Tibial nerve (tissue), 4 donors: ENCODE results near the gene TMEM220. TPM values are rescaled to one million over a fixed set of nuclear protein-coding genes. Genes with fewer than 3 reads are reported as not detected.

Experiments used
- DNase-seq, 2 donors: peaks; one replicate each; pipeline ENCODE4 v3.0.0-alpha.2; 2019; ENCODE audit warnings: low spot score in 2 of 2
- H3K27ac ChIP-seq, 4 donors: fragments of 200-600 bp; sonication (generic) in 3 of 4; one replicate each; pipeline ENCODE4 v1.5.1; 2017 to 2019; ENCODE audit warnings: mild to moderate bottlenecking in 1 of 4
- H3K27me3 ChIP-seq, 2 donors: fragments of 200-600 bp; sonication (generic) in 1 of 2; one replicate each; pipeline versions ENCODE4 v1.5.1 to v1.6.0; 2017 to 2019
- H3K36me3 ChIP-seq, 3 donors: fragments of 200-600 bp; sonication (generic); one replicate each; pipeline ENCODE4 v1.5.1; 2018 to 2019
- H3K4me1 ChIP-seq, 4 donors: fragments of 200-600 bp; sonication (generic) in 3 of 4; one replicate each; pipeline ENCODE4 v1.5.1; 2017 to 2019
- H3K4me3 ChIP-seq, 4 donors: fragments of 200-600 bp; sonication (generic) in 3 of 4; one replicate each; pipeline ENCODE4 v1.5.1; 2017 to 2019; ENCODE audit warnings: mild to moderate bottlenecking in 1 of 4, moderate library complexity in 1 of 4
- H3K9me3 ChIP-seq, 4 donors: fragments of 200-600 bp; sonication (generic) in 3 of 4; one replicate each; pipeline ENCODE4 v1.5.1; 2017 to 2019
- CTCF ChIP-seq, 5 experiments: fragments of 200-600 bp in 3 of 5; fragments of 450-650 bp in 2 of 5; sonication (generic) in 3 of 5; IDR thresholded peaks; one replicate each; pipeline ENCODE4 v1.5.1; 2016 to 2019; ENCODE audit warnings: antibody characterized with exemption in 5 of 5, mild to moderate bottlenecking in 3 of 5, moderate library complexity in 2 of 5
- EP300 ChIP-seq, 2 donors: sonication (generic); formaldehyde crosslinking; IDR thresholded peaks; one replicate each; pipeline ENCODE4 v1.6.1; 2017; ENCODE audit warnings: antibody characterized with exemption in 2 of 2, mild to moderate bottlenecking in 1 of 2
- POLR2A ChIP-seq, 2 donors: fragments of 450-650 bp; IDR thresholded peaks; one replicate each; pipeline ENCODE4 v1.6.1; 2017; ENCODE audit warnings: antibody characterized with exemption in 2 of 2, mild to moderate bottlenecking in 2 of 2, moderate library complexity in 2 of 2
- WGBS, 2 donors: methylation state at CpG; one replicate each; pipeline ENCODE4 v1.1.5; 2018; 5-methylcytosine and 5-hydroxymethylcytosine counted together
- total RNA-seq, 4 donors: library from RNA; depleted of rRNA; stranded (reverse); fragments of >200 nt; gene quantifications; one replicate each; pipeline ENCODE4 v1.1.0, GENCODE V29; 2016

TMEM220 gene
- total RNA-seq, 4 donors from 2014 or later = 4.5 to 9.2 (median 8.9) TPM

GRCh38 chr17:10725262-10725661 lies 4.6 kb downstream of the TMEM220 start:
- H3K9me3 ChIP-seq = no peaks in the 10 kb centered on the region
- H3K4me1 ChIP-seq = peaks cover 0 to 11% (median 4%) of the 10 kb centered on the region in 4 donors
- no peak overlapping the region for H3K4me3 ChIP-seq
- DNase-seq = no peak
- no peak overlapping the region for H3K27ac ChIP-seq
- TF ChIP-seq CTCF (IDR thresholded peaks at IDR 0.05) = no peak
- no peak for TF ChIP-seq EP300 (IDR thresholded peaks at IDR 0.05)
- H3K27me3 ChIP-seq = no peaks in the 10 kb centered on the region
- WGBS, 2 donors = 85 to 91% methylated on average over 3 of the region's 3 CpGs
- H3K36me3 ChIP-seq = peaks cover 0 to 64% (median 5%) of the 10 kb centered on the region in 3 donors

GRCh38 chr17:10724546-10725195 lies 5.2 kb downstream of the TMEM220 start:
- 84 to 87% methylated on average over 11 of the region's 11 CpGs for WGBS, 2 donors
- no peaks in the 10 kb centered on the region for H3K9me3 ChIP-seq

GRCh38 chr17:10718547-10718946 lies 11.3 kb downstream of the TMEM220 start:
- 50 to 83% methylated on average over 1 of the region's 1 CpG for WGBS, 2 donors

More at GRCh38 chr17:10724546-10725195, 5.2 kb downstream of the TMEM220 start:
- Histone ChIP-seq H3K36me3 (peaks cover 0 to 70% (median 5%) of the 10 kb centered on the region in 3 donors), H3K27me3 (no peaks in the 10 kb centered on the region), H3K4me3 (no peak overlapping the region), H3K4me1 (peaks cover 0 to 11% (median 4%) of the 10 kb centered on the region in 4 donors), H3K27ac (no peak overlapping the region)
- no peak for DNase-seq
- TF ChIP-seq EP300 (IDR thresholded peaks at IDR 0.05) (no peak), CTCF (IDR thresholded peaks at IDR 0.05) (no peak), POLR2A (IDR thresholded peaks at IDR 0.05) (no peak)

GRCh38 chr17:10716218-10716617 lies 13.6 kb downstream of the TMEM220 start:
- TF ChIP-seq EP300 (IDR thresholded peaks at IDR 0.05) (no peak), CTCF (IDR thresholded peaks at IDR 0.05) (no peak), POLR2A (IDR thresholded peaks at IDR 0.05) (no peak)
- Histone ChIP-seq H3K27ac (no peak overlapping the region), H3K4me3 (no peak overlapping the region), H3K4me1 (no peaks in the 10 kb centered on the region), H3K9me3 (no peaks in the 10 kb centered on the region), H3K36me3 (peaks cover 0 to 69% (median 0%) of the 10 kb centered on the region in 3 donors), H3K27me3 (no peaks in the 10 kb centered on the region)
- DNase-seq = no peak
- WGBS, 2 donors = 82 to 84% methylated on average over 10 of the region's 10 CpGs

More at GRCh38 chr17:10718547-10718946, 11.3 kb downstream of the TMEM220 start:
- Histone ChIP-seq H3K4me3 (no peak overlapping the region), H3K9me3 (no peaks in the 10 kb centered on the region), H3K36me3 (peaks cover 0 to 65% (median 0%) of the 10 kb centered on the region in 3 donors), H3K27me3 (no peaks in the 10 kb centered on the region), H3K4me1 (no peaks in the 10 kb centered on the region), H3K27ac (no peak overlapping the region)
- no peak for DNase-seq
- TF ChIP-seq POLR2A (IDR thresholded peaks at IDR 0.05) = no peak
- no peak for TF ChIP-seq EP300 (IDR thresholded peaks at IDR 0.05)
- no peak for TF ChIP-seq CTCF (IDR thresholded peaks at IDR 0.05)

GRCh38 chr17:10713318-10713717 lies 16.5 kb downstream of the TMEM220 start:
- 83 to 92% methylated on average over 2 of the region's 2 CpGs for WGBS, 2 donors
- H3K4me3 ChIP-seq = no peak overlapping the region

More at GRCh38 chr17:10713318-10713717, 16.5 kb downstream of the TMEM220 start:
- Histone ChIP-seq H3K36me3 (peaks cover 0 to 76% (median 4%) of the 10 kb centered on the region in 3 donors), H3K27ac (no peak overlapping the region), H3K9me3 (no peaks in the 10 kb centered on the region), H3K4me1 (no peaks in the 10 kb centered on the region), H3K27me3 (no peaks in the 10 kb centered on the region)
- no peak for DNase-seq
- no peak for TF ChIP-seq POLR2A (IDR thresholded peaks at IDR 0.05)
